Panc1 (cell line): ENCODE data around the gene SDK2.

Source experiments
- POLR2AphosphoS5 ChIP-seq: IDR thresholded peaks from 2 replicates; pipeline ENCODE4 v1.6.1; 2012; ENCODE audit warnings: mild to moderate bottlenecking, low read depth, low read length, moderate library complexity
- SIN3A ChIP-seq: IDR thresholded peaks from 2 replicates; pipeline ENCODE4 v1.6.1; 2012; ENCODE audit warnings: low read depth, mild to moderate bottlenecking, low read length, moderate library complexity, borderline replicate concordance; ENCODE audit not compliant: insufficient read depth
- TF ChIP-seq, protein P1 (sequence below): fragments of 450-650 bp; IDR thresholded peaks from 2 replicates; pipeline ENCODE4 v1.5.1; 2017; ENCODE audit warnings: mild to moderate bottlenecking
- TF ChIP-seq, protein P2 (sequence below), 2 experiments: IDR thresholded peaks; 2 replicates each; pipeline ENCODE4 v1.6.1; 2011 to 2012; ENCODE audit warnings: low read depth in 2 of 2, control low read depth in 1 of 2, low read length in 1 of 2, mild to moderate bottlenecking in 1 of 2, moderate library complexity in 1 of 2; ENCODE audit not compliant: insufficient read depth in 1 of 2

DNA sequence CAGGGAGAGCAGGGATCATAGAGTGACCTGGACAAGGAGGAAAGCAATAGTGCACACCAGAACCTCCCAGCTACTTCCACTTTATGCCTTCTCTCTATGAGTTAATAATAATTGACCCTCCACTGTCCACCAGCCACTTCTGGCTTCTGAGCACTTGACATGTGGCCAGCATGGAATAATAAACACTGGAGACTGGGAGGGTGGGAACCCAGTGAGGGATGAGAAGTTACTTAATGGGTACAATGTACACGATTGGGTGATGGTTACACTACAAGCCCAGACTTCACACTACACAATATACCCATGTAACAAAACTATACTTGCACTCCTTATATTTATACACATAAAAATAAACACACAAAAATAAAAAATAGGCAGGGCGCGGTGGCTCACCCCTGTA lies 343.9 kb downstream of the SDK2 start:
- TF ChIP-seq, protein P1, sequence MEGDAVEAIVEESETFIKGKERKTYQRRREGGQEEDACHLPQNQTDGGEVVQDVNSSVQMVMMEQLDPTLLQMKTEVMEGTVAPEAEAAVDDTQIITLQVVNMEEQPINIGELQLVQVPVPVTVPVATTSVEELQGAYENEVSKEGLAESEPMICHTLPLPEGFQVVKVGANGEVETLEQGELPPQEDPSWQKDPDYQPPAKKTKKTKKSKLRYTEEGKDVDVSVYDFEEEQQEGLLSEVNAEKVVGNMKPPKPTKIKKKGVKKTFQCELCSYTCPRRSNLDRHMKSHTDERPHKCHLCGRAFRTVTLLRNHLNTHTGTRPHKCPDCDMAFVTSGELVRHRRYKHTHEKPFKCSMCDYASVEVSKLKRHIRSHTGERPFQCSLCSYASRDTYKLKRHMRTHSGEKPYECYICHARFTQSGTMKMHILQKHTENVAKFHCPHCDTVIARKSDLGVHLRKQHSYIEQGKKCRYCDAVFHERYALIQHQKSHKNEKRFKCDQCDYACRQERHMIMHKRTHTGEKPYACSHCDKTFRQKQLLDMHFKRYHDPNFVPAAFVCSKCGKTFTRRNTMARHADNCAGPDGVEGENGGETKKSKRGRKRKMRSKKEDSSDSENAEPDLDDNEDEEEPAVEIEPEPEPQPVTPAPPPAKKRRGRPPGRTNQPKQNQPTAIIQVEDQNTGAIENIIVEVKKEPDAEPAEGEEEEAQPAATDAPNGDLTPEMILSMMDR, result no peak
- no peak for TF ChIP-seq POLR2AphosphoS5
- TF ChIP-seq SIN3A, result no peak
- TF ChIP-seq, protein P2, sequence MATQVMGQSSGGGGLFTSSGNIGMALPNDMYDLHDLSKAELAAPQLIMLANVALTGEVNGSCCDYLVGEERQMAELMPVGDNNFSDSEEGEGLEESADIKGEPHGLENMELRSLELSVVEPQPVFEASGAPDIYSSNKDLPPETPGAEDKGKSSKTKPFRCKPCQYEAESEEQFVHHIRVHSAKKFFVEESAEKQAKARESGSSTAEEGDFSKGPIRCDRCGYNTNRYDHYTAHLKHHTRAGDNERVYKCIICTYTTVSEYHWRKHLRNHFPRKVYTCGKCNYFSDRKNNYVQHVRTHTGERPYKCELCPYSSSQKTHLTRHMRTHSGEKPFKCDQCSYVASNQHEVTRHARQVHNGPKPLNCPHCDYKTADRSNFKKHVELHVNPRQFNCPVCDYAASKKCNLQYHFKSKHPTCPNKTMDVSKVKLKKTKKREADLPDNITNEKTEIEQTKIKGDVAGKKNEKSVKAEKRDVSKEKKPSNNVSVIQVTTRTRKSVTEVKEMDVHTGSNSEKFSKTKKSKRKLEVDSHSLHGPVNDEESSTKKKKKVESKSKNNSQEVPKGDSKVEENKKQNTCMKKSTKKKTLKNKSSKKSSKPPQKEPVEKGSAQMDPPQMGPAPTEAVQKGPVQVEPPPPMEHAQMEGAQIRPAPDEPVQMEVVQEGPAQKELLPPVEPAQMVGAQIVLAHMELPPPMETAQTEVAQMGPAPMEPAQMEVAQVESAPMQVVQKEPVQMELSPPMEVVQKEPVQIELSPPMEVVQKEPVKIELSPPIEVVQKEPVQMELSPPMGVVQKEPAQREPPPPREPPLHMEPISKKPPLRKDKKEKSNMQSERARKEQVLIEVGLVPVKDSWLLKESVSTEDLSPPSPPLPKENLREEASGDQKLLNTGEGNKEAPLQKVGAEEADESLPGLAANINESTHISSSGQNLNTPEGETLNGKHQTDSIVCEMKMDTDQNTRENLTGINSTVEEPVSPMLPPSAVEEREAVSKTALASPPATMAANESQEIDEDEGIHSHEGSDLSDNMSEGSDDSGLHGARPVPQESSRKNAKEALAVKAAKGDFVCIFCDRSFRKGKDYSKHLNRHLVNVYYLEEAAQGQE (IDR thresholded peaks at IDR 0.05; ENCODE audit: insufficient read depth in 1 of 2, low read depth in 2 of 2, low read length in 1 of 2), result no peak
